SU-DHL-6 (cell line): ENCODE data around the gene ADAMTS3.

Source experiments
- CTCF ChIP-seq: fragments of 200-600 bp; sonication (generic); IDR thresholded peaks from one replicate; pipeline ENCODE4 v1.5.1; 2017; ENCODE audit warnings: antibody characterized with exemption, mild to moderate bottlenecking, low read length, moderate library complexity; ENCODE audit not compliant: insufficient read depth, poor library complexity, severe bottlenecking
- EZH2phosphoT487 ChIP-seq: fragments of 200-600 bp; sonication (generic), shearing (Covaris generic); conservative IDR thresholded peaks from 2 replicates; pipeline ENCODE4 v1.6.1; 2018; ENCODE audit warnings: mild to moderate bottlenecking, antibody characterized with exemption, low read length, moderate library complexity, mixed read lengths

GRCh38 chr4:72557021-72557420, 12.0 kb downstream of the ADAMTS3 start:
- no peak for TF ChIP-seq CTCF
- no peak for TF ChIP-seq EZH2phosphoT487
